ENCODE data around the gene PARVG. TPM values are rescaled to one million over a fixed set of nuclear protein-coding genes. Genes with fewer than 3 reads are reported as not detected.

The PARVG gene
- total and polyA plus RNA-seq, 2 donors (not counting 3 experiments of a cell fraction or from before 2014, with no cell fraction given), result 0.82 TPM; not detected in 1

DNA sequence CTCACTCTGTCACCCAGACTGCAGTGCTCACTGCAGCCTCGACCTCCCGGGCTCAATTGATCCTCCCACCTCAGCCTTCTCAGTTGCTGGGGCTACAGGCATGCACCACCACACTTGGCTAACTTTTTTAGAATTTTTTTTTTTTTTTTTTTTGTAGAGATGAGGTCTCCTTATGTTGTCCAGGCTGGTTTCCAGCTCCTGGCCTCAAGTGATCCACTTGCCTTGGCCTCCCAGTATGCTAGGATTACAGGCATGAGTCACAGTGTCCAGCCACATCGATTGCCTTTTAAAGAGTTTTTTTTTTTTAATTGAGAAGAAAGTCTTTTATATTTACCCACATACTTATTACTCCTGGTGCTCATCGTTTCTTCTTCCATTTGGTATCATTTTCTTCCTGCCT, 30.0 kb downstream of the PARVG start:
- H3K4me2 ChIP-seq (ENCODE audit: insufficient read depth, low read length), result no peak overlapping the region
- BruUV-seq (replicated peaks), result no TSS peak
- dilution Hi-C loops (cut with MboI; ENCODE audit: extremely low pct_ligation_motif_present, low sequenced_read_pairs), result no loop called here
- no peaks in the 10 kb centered on the region for H3K27me3 ChIP-seq (ENCODE audit: control insufficient read depth in 2 of 2, insufficient read depth in 2 of 2, low read length in 2 of 2)
- no peak for TF ChIP-seq FOS (IDR thresholded peaks at IDR 0.05; ENCODE audit: borderline replicate concordance, insufficient read depth, low read length)
- no peak for TF ChIP-seq POLR2A (IDR thresholded peaks at IDR 0.05; ENCODE audit: low read depth, low read length)
- TF ChIP-seq EZH2 (IDR thresholded peaks at IDR 0.05; ENCODE audit: borderline replicate concordance, low read depth, low read length, severe bottlenecking), result no peak
- TF ChIP-seq CTCF (IDR thresholded peaks at IDR 0.05; ENCODE audit: extremely low read depth in 1 of 2, insufficient read depth in 1 of 2, low read depth in 1 of 2, low read length in 2 of 2), result no peak
- TF ChIP-seq GATA2 (IDR thresholded peaks at IDR 0.05; ENCODE audit: insufficient read depth, insufficient read length, low read depth, low read length), result no peak
- no peak for TF ChIP-seq JUN (IDR thresholded peaks at IDR 0.05; ENCODE audit: borderline replicate concordance, insufficient read depth, insufficient read length, low read depth)
- no peak for TF ChIP-seq POLR2AphosphoS5 (IDR thresholded peaks at IDR 0.05; ENCODE audit: insufficient read depth, low read depth, low read length)
- H3K27ac ChIP-seq (ENCODE audit: insufficient read depth, low read depth, low read length), result no peak overlapping the region
- intact Hi-C loops (cut with micrococcal nuclease), result no loop called here
- POLR2A ChIA-PET, result no interaction called here
- H3K4me3 ChIP-seq (replicated peaks in 1 of 3; ENCODE audit: insufficient read depth in 1 of 3, low read depth in 1 of 3, low read length in 3 of 3), result no peak overlapping the region
- no peak overlapping the region for H2AFZ ChIP-seq (ENCODE audit: low read depth, low read length)
- CTCF ChIA-PET, result no interaction called here
- H3K36me3 ChIP-seq (ENCODE audit: control insufficient read depth in 2 of 2, extremely low read depth in 1 of 2, insufficient read depth in 2 of 2, low read length in 2 of 2), result no peaks in the 10 kb centered on the region
- no peaks in the 10 kb centered on the region for H3K4me1 ChIP-seq (ENCODE audit: control insufficient read depth, extremely low read depth, insufficient read depth, low read length)
- FAIRE-seq (no peak), DNase-seq (ENCODE audit: low read depth, low spot score) (no peak)
- H3K9ac ChIP-seq (replicated peaks; ENCODE audit: extremely low read depth, insufficient read depth, low read length), result no peak overlapping the region
- no peaks in the 10 kb centered on the region for H3K9me1 ChIP-seq (replicated peaks; ENCODE audit: control insufficient read depth, extremely low read depth, insufficient read depth, low read length)
- H3K79me2 ChIP-seq (ENCODE audit: control insufficient read depth, insufficient read depth, low read length), result no peaks in the 10 kb centered on the region
- H4K20me1 ChIP-seq (replicated peaks; ENCODE audit: control insufficient read depth, extremely low read depth, insufficient read depth, low read length), result no peaks in the 10 kb centered on the region
- no peaks in the 10 kb centered on the region for H3K9me3 ChIP-seq (replicated peaks; ENCODE audit: control insufficient read depth, insufficient read depth, low read length)

Data from endothelial cell of umbilical vein (primary cell).